Mucosa of descending colon (tissue), 3 donors: ENCODE data around the gene NAA16. TPM values are rescaled to one million over a fixed set of nuclear protein-coding genes. Genes with fewer than 3 reads are reported as not detected.

Experiments
- ATAC-seq: fragments of 200-7000 bp; cut with Tn5 transposase; one replicate; pipeline ENCODE4 v1.9.1; 2020; ENCODE audit warnings: mild to moderate bottlenecking, moderate library complexity
- DNase-seq, 3 donors: peaks; one replicate each; pipeline ENCODE4 v3.0.0-alpha.2; 2020
- H3K36me3 ChIP-seq: fragments of 200-600 bp; one replicate; pipeline ENCODE4 v1.8.0; 2021; ENCODE audit warnings: low read depth, mild to moderate bottlenecking
- H3K4me1 ChIP-seq: fragments of 200-600 bp; one replicate; pipeline ENCODE4 v1.8.0; 2021; ENCODE audit warnings: low read depth, mild to moderate bottlenecking
- H3K4me3 ChIP-seq: fragments of 200-600 bp; one replicate; pipeline ENCODE4 v1.8.0; 2021; ENCODE audit warnings: mild to moderate bottlenecking
- H3K9me3 ChIP-seq: fragments of 200-600 bp; one replicate; pipeline ENCODE4 v1.8.0; 2021; ENCODE audit warnings: mild to moderate bottlenecking
- CTCF ChIP-seq: fragments of 200-600 bp; IDR thresholded peaks from one replicate; pipeline ENCODE4 v1.8.0; 2022; ENCODE audit warnings: antibody characterized with exemption, mild to moderate bottlenecking
- intact Hi-C, 2 donors: fragments of 100-400 bp; cut with DNase I in 1 of 2; cut with micrococcal nuclease in 1 of 2; formaldehyde crosslinking; loops; one replicate each; pipeline versions ENCODE4 v1.11.0 to v1.11.1; 2022; cut with DNase I, micrococcal nuclease
- total RNA-seq, 3 donors: library from RNA; stranded (reverse); fragmentation: NEBNext Ultra II Directional in 2 of 3; extraction: Animal tissue kit (Norgen Biotek cat#: 25700) in 2 of 3; gene quantifications; one replicate each; pipeline versions ENCODE4 v1.2.1 to v1.2.4, GENCODE V29; 2021 to 2023
- donor health status: DM: no; HTN: no; CAD: no; lungs with moderate emphysema.
- donor health status: DM: no; HTN: no; CAD: no.
- donor health status: DM: no; HTN: yes; CAD: no.

NAA16 gene
- total RNA-seq, 3 donors from 2014 or later: 11.0 to 18.6 (median 18.1) TPM

GRCh38 chr13:41394166-41394565 lies 83.1 kb downstream of the NAA16 start:
- Histone ChIP-seq H3K4me3 (no peak overlapping the region), H3K4me1 (no peaks in the 10 kb centered on the region), H3K36me3 (no peaks in the 10 kb centered on the region), H3K9me3 (no peaks in the 10 kb centered on the region)
- intact Hi-C loops: no loop called here
- no peak for TF ChIP-seq CTCF
- ATAC-seq: no peak
- DNase-seq: no peak

GRCh38 chr13:41398494-41399170 lies 87.6 kb downstream of the NAA16 start:
- DNase-seq: no peak
- intact Hi-C loops: no loop called here
- TF ChIP-seq CTCF: no peak
- Histone ChIP-seq H3K36me3 (no peaks in the 10 kb centered on the region), H3K4me1 (no peaks in the 10 kb centered on the region), H3K4me3 (no peak overlapping the region), H3K9me3 (no peaks in the 10 kb centered on the region)
- ATAC-seq: no peak

GRCh38 chr13:41401366-41401765 lies 90.3 kb downstream of the NAA16 start:
- Histone ChIP-seq H3K36me3 (no peaks in the 10 kb centered on the region), H3K4me3 (no peak overlapping the region), H3K9me3 (no peaks in the 10 kb centered on the region), H3K4me1 (no peaks in the 10 kb centered on the region)
- no peak for TF ChIP-seq CTCF
- DNase-seq: no peak
- no peak for ATAC-seq
- intact Hi-C loops: no loop called here

GRCh38 chr13:41402691-41403511 lies 91.8 kb downstream of the NAA16 start:
- TF ChIP-seq CTCF: no peak
- no peaks in the 10 kb centered on the region for H3K36me3 ChIP-seq
- DNase-seq (no peak), ATAC-seq (peak; percentile 38)
- H3K4me3 ChIP-seq: no peak overlapping the region
- H3K4me1 ChIP-seq: no peaks in the 10 kb centered on the region
- intact Hi-C loops: no loop called here
- no peaks in the 10 kb centered on the region for H3K9me3 ChIP-seq

- H3K4me3 ChIP-seq: no peak overlapping the region
- intact Hi-C loops: no loop called here
- no peaks in the 10 kb centered on the region for H3K36me3 ChIP-seq
- no peaks in the 10 kb centered on the region for H3K4me1 ChIP-seq
- no peaks in the 10 kb centered on the region for H3K9me3 ChIP-seq
- DNase-seq: no peak
- TF ChIP-seq CTCF: no peak
- ATAC-seq: no peak
Observed at GRCh38 chr13:41403983-41404382, 92.9 kb downstream of the NAA16 start.
